OCI-LY1 (cell line): ENCODE results near the gene TPSAB1.

Experiments used
- EZH2 ChIP-seq: fragments of 200-600 bp; sonication (generic), shearing (Covaris generic); IDR thresholded peaks from 2 replicates; pipeline ENCODE4 v1.8.0; 2017; ENCODE audit warnings: borderline replicate concordance, mixed run types, mild to moderate bottlenecking, antibody characterized with exemption, low read length, moderate library complexity, mixed read lengths
- TF ChIP-seq, protein P1 (sequence below): fragments of 200-600 bp; sonication (generic), shearing (Covaris generic); IDR thresholded peaks from 2 replicates; pipeline ENCODE4 v1.5.1; 2017; ENCODE audit warnings: mild to moderate bottlenecking, antibody characterized with exemption, low read length, moderate library complexity, mixed read lengths

DNA sequence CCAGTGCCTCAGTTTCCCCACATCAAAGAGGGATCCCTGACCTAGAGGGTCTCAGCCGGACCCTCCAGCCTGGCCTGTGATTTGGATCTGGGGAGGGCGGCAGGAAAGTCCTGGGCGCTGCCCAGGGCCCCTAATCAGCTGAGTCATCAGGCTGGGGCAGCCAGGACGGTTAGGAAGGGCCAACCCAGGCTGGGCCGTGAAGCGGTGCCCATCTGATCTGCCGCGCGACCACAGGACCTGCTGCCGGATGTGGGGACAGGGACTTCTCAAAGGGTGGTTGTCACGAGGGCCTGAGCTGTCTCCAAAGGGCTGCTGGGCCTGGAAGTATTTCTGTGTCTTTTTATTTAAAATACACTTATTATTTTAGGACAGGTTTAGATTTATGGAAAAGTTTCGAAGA lies 4.4 kb downstream of the TPSAB1 start:
- TF ChIP-seq, protein P1, sequence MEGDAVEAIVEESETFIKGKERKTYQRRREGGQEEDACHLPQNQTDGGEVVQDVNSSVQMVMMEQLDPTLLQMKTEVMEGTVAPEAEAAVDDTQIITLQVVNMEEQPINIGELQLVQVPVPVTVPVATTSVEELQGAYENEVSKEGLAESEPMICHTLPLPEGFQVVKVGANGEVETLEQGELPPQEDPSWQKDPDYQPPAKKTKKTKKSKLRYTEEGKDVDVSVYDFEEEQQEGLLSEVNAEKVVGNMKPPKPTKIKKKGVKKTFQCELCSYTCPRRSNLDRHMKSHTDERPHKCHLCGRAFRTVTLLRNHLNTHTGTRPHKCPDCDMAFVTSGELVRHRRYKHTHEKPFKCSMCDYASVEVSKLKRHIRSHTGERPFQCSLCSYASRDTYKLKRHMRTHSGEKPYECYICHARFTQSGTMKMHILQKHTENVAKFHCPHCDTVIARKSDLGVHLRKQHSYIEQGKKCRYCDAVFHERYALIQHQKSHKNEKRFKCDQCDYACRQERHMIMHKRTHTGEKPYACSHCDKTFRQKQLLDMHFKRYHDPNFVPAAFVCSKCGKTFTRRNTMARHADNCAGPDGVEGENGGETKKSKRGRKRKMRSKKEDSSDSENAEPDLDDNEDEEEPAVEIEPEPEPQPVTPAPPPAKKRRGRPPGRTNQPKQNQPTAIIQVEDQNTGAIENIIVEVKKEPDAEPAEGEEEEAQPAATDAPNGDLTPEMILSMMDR: no peak
- TF ChIP-seq EZH2: no peak
